BLaER1 (cell line): Measurements from ENCODE around the gene UBA5.

Experiments
- H3K27ac ChIP-seq: shearing (Covaris generic); formaldehyde crosslinking; 2 replicates; pipeline ENCODE4 v1.8.1; 2022
- H3K27me3 ChIP-seq: shearing (Covaris generic); formaldehyde crosslinking; 2 replicates; pipeline ENCODE4 v1.8.1; 2022
- H3K36me3 ChIP-seq: shearing (Covaris generic); formaldehyde crosslinking; 2 replicates; pipeline ENCODE4 v1.8.1; 2022
- H3K4me1 ChIP-seq: shearing (Covaris generic); formaldehyde crosslinking; 2 replicates; pipeline ENCODE4 v1.8.1; 2022
- H3K4me2 ChIP-seq: shearing (Covaris generic); formaldehyde crosslinking; 2 replicates; pipeline ENCODE4 v1.8.1; 2022
- H3K4me3 ChIP-seq: shearing (Covaris generic); formaldehyde crosslinking; 2 replicates; pipeline ENCODE4 v1.8.1; 2022
- H3K9ac ChIP-seq: shearing (Covaris generic); formaldehyde crosslinking; 2 replicates; pipeline ENCODE4 v1.8.1; 2022
- H3K9me3 ChIP-seq: shearing (Covaris generic); formaldehyde crosslinking; 2 replicates; pipeline ENCODE4 v1.8.1; 2022
- H4K20me1 ChIP-seq: shearing (Covaris generic); formaldehyde crosslinking; 2 replicates; pipeline ENCODE4 v1.8.1; 2022
- Cebpa-rat ChIP-seq: shearing (Covaris generic); IDR thresholded peaks from 2 replicates; pipeline ENCODE4 v1.8.1; 2022

Gene UBA5

GRCh38 chr3:132723024-132723950 is 63.2 kb downstream of the UBA5 start:
- H3K27me3 ChIP-seq: no peaks in the 10 kb centered on the region
- H4K20me1 ChIP-seq: peaks cover 11% of the 10 kb centered on the region; the same call in 1 of the 2 replicates
- peak overlapping the region; percentile 72 for H3K9ac ChIP-seq
- H3K4me3 ChIP-seq: peak overlapping the region; percentile 76
- H3K4me2 ChIP-seq: peak overlapping the region; percentile 88
- H3K27ac ChIP-seq: peak overlapping the region; percentile 5; the same call in 1 of the 2 replicates
- peaks cover 10% of the 10 kb centered on the region for H3K36me3 ChIP-seq
- peaks cover 29% of the 10 kb centered on the region for H3K4me1 ChIP-seq
- TF ChIP-seq Cebpa-rat: no peak
- H3K9me3 ChIP-seq: no peaks in the 10 kb centered on the region

- TF ChIP-seq Cebpa-rat: no peak
- Histone ChIP-seq H3K27me3 (no peaks in the 10 kb centered on the region), H3K9ac (no peak overlapping the region), H3K4me1 (peaks cover 13% of the 10 kb centered on the region), H3K27ac (no peak overlapping the region), H4K20me1 (no peaks in the 10 kb centered on the region), H3K4me3 (no peak overlapping the region), H3K36me3 (no peaks in the 10 kb centered on the region), H3K9me3 (no peaks in the 10 kb centered on the region), H3K4me2 (no peak overlapping the region)
Measured at GRCh38 chr3:132726341-132726823, 66.3 kb downstream of the UBA5 start.
